Measurements from ENCODE around the gene SCAF11. TPM values are rescaled to one million over a fixed set of nuclear protein-coding genes. Genes with fewer than 3 reads are reported as not detected.
"Not testable (repeated sequence)": the region's sequence is repeated elsewhere in the genome, so short reads cannot be mapped to it uniquely, and the experiment has no call there.

The SCAF11 gene
- total RNA-seq, 2 donors from 2014 or later: 114 TPM

DNA sequence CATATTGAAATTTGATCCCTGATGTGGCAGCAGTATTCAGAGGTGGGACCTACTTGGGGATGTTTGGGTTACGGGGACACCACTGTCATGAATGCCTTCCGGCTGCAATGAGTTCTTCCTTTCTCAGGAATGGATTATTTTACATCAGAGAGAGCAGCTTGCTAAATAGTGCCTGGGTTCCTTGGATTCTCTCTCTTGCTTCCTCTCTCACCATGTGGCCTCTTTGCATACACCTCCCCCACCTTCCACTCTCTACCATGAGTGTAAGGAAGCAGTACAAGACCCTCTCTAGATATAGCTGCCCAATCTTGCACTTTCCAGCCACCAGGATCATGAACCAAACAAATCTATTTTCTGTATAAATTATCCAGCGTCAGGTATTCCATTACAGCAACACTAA is 15.4 kb upstream of the SCAF11 start:
- Histone ChIP-seq H3K9me3 (no peaks in the 10 kb centered on the region), H3K4me1 (no peaks in the 10 kb centered on the region), H3K36me3 (no peaks in the 10 kb centered on the region), H3K27me3 (no peaks in the 10 kb centered on the region), H3K4me3 (no peak overlapping the region), H3K27ac (no peak overlapping the region)
- DNase-seq (ENCODE audit: low spot score): no peak
- TF ChIP-seq, protein P1, sequence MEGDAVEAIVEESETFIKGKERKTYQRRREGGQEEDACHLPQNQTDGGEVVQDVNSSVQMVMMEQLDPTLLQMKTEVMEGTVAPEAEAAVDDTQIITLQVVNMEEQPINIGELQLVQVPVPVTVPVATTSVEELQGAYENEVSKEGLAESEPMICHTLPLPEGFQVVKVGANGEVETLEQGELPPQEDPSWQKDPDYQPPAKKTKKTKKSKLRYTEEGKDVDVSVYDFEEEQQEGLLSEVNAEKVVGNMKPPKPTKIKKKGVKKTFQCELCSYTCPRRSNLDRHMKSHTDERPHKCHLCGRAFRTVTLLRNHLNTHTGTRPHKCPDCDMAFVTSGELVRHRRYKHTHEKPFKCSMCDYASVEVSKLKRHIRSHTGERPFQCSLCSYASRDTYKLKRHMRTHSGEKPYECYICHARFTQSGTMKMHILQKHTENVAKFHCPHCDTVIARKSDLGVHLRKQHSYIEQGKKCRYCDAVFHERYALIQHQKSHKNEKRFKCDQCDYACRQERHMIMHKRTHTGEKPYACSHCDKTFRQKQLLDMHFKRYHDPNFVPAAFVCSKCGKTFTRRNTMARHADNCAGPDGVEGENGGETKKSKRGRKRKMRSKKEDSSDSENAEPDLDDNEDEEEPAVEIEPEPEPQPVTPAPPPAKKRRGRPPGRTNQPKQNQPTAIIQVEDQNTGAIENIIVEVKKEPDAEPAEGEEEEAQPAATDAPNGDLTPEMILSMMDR (IDR thresholded peaks at IDR 0.05): no peak

DNA sequence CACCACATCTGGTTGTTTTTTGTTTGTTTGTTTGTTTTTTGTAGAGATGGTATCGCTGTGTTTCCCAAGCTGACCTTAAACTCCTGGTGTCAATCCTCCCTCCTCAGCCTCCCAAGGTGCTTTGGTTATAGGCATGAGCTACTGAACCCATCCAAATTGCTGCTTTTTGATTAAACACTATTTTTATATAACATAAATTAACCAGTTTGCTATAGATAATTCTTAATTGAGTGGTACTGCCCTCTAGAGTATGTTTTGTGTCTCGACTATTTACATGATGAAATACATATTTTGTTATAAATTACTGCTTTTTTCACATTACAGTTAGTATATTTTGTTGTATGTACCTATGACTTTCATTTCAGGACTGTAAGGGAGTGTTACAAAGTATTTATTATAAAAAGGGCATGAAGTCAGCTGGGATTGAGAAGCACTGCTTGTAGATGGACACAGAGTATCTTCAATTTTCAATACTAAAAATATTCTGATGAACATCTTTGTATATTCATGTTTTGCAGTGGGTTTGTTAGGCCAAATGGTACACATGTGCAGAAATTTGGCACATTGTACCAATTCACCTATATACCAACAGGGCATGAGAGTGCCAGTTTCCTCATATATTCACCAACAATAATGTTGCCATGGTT is 14.9 kb upstream of the SCAF11 start:
- Histone ChIP-seq H3K27me3 (no peaks in the 10 kb centered on the region), H3K27ac (no peak overlapping the region), H3K36me3 (no peaks in the 10 kb centered on the region), H3K4me1 (no peaks in the 10 kb centered on the region), H3K4me3 (no peak overlapping the region), H3K9me3 (no peaks in the 10 kb centered on the region)
- TF ChIP-seq, protein P1 (IDR thresholded peaks at IDR 0.05): peak; percentile 16 to 44
- no peak for DNase-seq (ENCODE audit: low spot score)

DNA sequence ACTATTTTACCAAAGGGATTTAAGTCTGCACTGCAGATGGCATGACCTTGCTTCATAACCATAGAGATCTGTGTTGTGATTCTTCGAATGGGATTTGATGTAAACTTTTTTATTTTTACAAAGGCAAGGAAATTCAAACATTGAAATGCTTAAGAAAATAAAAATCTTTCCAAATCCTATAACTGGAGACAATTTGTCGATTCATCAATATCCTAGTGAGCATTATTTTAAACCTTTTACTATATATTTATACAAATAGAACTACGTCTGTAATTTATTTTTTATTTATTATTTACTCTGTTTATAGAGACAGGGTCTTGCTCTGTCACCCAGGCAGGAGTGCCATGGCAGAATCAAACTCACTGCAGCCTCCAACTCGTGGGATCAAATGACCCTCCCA is 14.3 kb upstream of the SCAF11 start:
- Histone ChIP-seq H3K9me3 (no peaks in the 10 kb centered on the region), H3K4me3 (no peak overlapping the region), H3K36me3 (no peaks in the 10 kb centered on the region), H3K27me3 (no peaks in the 10 kb centered on the region), H3K27ac (no peak overlapping the region), H3K4me1 (no peaks in the 10 kb centered on the region)
- TF ChIP-seq, protein P1 (IDR thresholded peaks at IDR 0.05): no peak
- no peak for DNase-seq (ENCODE audit: low spot score)

DNA sequence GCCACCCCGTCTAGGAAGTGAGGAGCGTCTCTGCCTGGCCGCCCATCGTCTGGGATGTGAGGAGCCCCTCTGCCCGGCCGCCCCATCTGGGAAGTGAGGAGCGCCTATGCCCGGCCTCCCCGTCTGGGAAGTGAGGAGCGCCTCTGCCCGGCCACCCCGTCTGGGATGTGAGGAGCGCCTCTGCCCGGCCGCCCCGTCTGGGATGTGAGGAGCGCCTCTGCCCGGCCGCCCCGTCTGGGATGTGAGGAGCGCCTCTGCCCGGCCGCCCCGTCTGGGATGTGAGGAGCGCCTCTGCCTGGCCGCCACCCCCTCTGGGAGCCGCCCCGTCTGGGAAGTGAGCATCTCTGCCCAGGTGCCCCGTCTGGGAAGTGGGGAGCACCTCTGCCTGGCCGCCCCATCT is 9.7 kb upstream of the SCAF11 start:
- not testable (repeated sequence) for H3K9me3 ChIP-seq; H3K36me3 ChIP-seq; H3K27me3 ChIP-seq; H3K4me1 ChIP-seq; H3K4me3 ChIP-seq; DNase-seq (ENCODE audit: low spot score); H3K27ac ChIP-seq

DNA sequence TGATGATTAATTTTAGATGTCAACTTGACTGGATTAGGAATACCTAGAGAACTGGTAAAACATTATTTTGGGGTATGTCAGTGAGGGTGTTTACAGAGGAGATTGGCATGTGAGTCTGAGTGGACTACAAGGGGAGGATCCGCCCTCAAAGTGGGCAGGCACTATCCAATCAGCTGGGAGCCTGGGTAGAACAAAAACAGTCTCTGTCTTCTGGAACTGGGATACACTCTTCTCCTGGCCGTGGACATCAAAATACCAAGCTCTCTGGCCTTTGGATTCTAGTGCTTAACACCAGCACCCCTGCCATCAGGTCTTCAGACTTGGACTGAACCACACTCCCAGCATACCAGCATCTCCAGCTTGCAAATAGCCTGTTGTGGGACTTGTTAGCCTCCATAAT is 4.4 kb upstream of the SCAF11 start:
- H3K27ac ChIP-seq: no peak overlapping the region
- DNase-seq (ENCODE audit: low spot score): no peak
- H3K36me3 ChIP-seq: no peaks in the 10 kb centered on the region
- no peaks in the 10 kb centered on the region for H3K9me3 ChIP-seq
- TF ChIP-seq, protein P1 (IDR thresholded peaks at IDR 0.05): no peak
- no peaks in the 10 kb centered on the region for H3K4me1 ChIP-seq
- H3K27me3 ChIP-seq: no peaks in the 10 kb centered on the region
- no peak overlapping the region for H3K4me3 ChIP-seq

DNA sequence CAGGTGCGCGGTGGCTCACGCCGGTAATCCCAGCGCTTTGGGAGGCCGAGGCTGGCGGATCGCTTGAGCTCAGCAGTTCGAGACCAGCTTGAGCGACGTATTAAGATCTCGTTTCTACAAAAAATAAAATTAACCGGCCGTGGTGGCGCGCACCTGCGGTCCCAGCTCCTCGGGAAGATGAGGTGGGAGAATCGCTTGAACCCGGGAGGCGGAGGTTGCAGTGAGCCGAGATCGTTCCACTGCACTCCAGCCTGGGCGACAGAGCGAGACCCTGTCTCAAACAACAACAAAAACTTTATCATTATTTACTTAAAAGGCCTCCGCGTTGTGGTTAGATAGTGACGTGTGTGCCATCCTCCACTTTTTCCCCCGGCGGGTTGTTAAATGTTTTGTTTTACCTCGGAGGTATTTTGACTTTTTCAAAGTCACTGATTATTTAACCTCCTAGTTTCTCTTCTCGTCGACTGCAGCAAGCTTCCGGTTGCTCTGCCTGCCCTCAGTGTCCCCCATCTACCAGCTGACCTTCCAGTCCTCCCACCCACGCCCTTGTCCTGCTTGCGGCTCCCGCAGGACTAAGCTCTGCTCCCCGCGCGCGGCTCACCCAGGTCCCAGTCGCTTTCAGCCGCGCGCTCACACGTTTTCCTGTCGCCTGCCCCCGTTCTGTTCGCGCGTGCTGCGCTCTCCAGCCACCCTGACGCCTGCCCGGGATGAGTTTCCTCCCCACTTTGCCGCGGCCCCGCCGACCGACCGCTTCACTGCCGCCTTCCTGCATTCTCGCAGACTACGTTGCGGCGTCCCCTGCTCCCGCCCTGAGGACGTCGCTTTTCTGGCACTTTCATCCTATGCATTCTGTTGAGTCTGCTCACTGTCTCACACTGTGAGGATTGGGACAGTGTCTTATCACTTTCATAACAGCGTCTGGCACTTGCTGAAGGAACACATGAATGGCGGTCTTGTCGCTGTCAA is 1.2 kb upstream of the SCAF11 start:
- peak overlapping the region; percentile 56 to 75 for H3K4me3 ChIP-seq
- DNase-seq (ENCODE audit: low spot score): peak; percentile 81
- TF ChIP-seq, protein P1 (IDR thresholded peaks at IDR 0.05): peak in 1 of 2 donors; percentile 22
- H3K27me3 ChIP-seq: no peaks in the 10 kb centered on the region
- peaks cover 0 to 28% of the 10 kb centered on the region in 2 donors for H3K4me1 ChIP-seq
- peaks cover 4% of the 10 kb centered on the region for H3K36me3 ChIP-seq
- H3K27ac ChIP-seq: peak overlapping the region; percentile 96 to 97
- no peaks in the 10 kb centered on the region for H3K9me3 ChIP-seq

Measured in right atrium auricular region (tissue), 2 donors.